K562 (cell line): ENCODE results near the gene TPO. TPM values are rescaled to one million over a fixed set of nuclear protein-coding genes. Genes with fewer than 3 reads are reported as not detected.

ENCODE experiments used
- ATAC-seq: fragments of 200-7000 bp; cut with Tn5 transposase; 3 replicates; pipeline ENCODE4 v1.9.1; 2020; ENCODE audit warnings: moderate library complexity
- BruUV-seq: library from RNA; stranded (reverse); fragments of 400-500 nt; replicated peaks from 2 replicates; lab custom pipeline; 2021; lab: Mats Ljungman, UMichigan
- CTCF ChIA-PET: fragments of 300-600 bp; formaldehyde crosslinking; extraction: SDS; loops from one replicate; lab custom pipeline; 2021; ENCODE audit warnings: low intra/inter-chr PET ratio; lab: Yijun Ruan, JAX
- POLR2A ChIA-PET: fragments of 300-600, 350-650 bp; sonication (Branson Sonifier 250); formaldehyde crosslinking; extraction: SDS; loops from one replicate; lab custom pipeline; 2021; ENCODE audit warnings: antibody characterized with exemption, inconsistent platforms; lab: Yijun Ruan, JAX
- DNase-seq, 4 experiments: peaks; one replicate each; pipeline versions ENCODE4 v3.0.0 to v3.0.0-alpha.2; 2011 to 2018; ENCODE audit warnings: low spot score in 3 of 4, mixed read lengths in 3 of 4; ENCODE audit errors: extremely low read depth in 1 of 4
- FAIRE-seq: peaks from 2 replicates; lab custom pipeline; 2011; peaks lifted over from hg19 to GRCh38; lab: Jason Lieb, UNC
- H2AFZ ChIP-seq: 2 replicates; pipeline ENCODE4 v1.6.0; 2011; ENCODE audit warnings: low read depth, low read length, control low read depth, inconsistent platforms
- H3K27ac ChIP-seq: fragments of 200-600 bp; 3 replicates; pipeline ENCODE4 v1.8.0; 2011; ENCODE audit warnings: low read depth, mild to moderate bottlenecking, control low read depth, inconsistent platforms, low read length, moderate library complexity, mixed read lengths; ENCODE audit errors: extremely low read depth
- H3K27me3 ChIP-seq, 2 experiments: fragments of 300-600 bp in 1 of 2; 2 replicates in 1 of 2; 3 replicates in 1 of 2; pipeline versions ENCODE4 v1.6.0 to v1.8.0; 2011; ENCODE audit warnings: inconsistent platforms in 2 of 2, low read length in 2 of 2, mild to moderate bottlenecking in 1 of 2, mixed read lengths in 1 of 2, moderate library complexity in 1 of 2; ENCODE audit not compliant: control insufficient read depth in 2 of 2, insufficient read depth in 2 of 2
- H3K36me3 ChIP-seq: fragments of 300-600 bp; 3 replicates; pipeline ENCODE4 v1.8.0; 2011; ENCODE audit warnings: mild to moderate bottlenecking, low read length, inconsistent platforms; ENCODE audit not compliant: control insufficient read depth, insufficient read depth
- H3K4me1 ChIP-seq, 2 experiments: fragments of 200-600 bp in 1 of 2; replicated peaks in 1 of 2; 2 replicates in 1 of 2; 3 replicates in 1 of 2; pipeline versions ENCODE4 v1.5.1 to v1.8.0; 2011; ENCODE audit warnings: inconsistent platforms in 2 of 2, low read length in 2 of 2, mild to moderate bottlenecking in 1 of 2, mixed read lengths in 1 of 2, moderate library complexity in 1 of 2; ENCODE audit not compliant: control insufficient read depth in 2 of 2, insufficient read depth in 2 of 2
- H3K4me2 ChIP-seq: 2 replicates; pipeline ENCODE4 v1.6.1; 2011; ENCODE audit warnings: low read length, control low read depth, inconsistent platforms, mixed read lengths; ENCODE audit not compliant: insufficient read depth
- H3K4me3 ChIP-seq: fragments of 200-600 bp; sonication (generic), shearing (Covaris generic); 2 replicates; pipeline ENCODE4 v1.5.1; 2016; ENCODE audit warnings: control low read depth, inconsistent platforms
- H3K79me2 ChIP-seq: fragments of 200-600 bp; 3 replicates; pipeline ENCODE4 v1.8.0; 2011; ENCODE audit warnings: low read length, inconsistent platforms; ENCODE audit not compliant: control insufficient read depth, insufficient read depth
- H3K9ac ChIP-seq, 2 experiments: 2 replicates each; pipeline versions ENCODE4 v1.6.0 to v1.6.1; 2011; ENCODE audit warnings: low read depth in 2 of 2, low read length in 2 of 2, control low read depth in 1 of 2, inconsistent platforms in 1 of 2, mild to moderate bottlenecking in 1 of 2, mixed read lengths in 1 of 2; ENCODE audit not compliant: insufficient read depth in 1 of 2
- H3K9me1 ChIP-seq: one replicate; pipeline ENCODE4 v1.6.0; 2011; ENCODE audit warnings: inconsistent platforms, mild to moderate bottlenecking, low read length, moderate library complexity; ENCODE audit not compliant: control insufficient read depth, insufficient read depth
- H3K9me3 ChIP-seq: replicated peaks from 2 replicates; pipeline ENCODE4 v1.5.1; 2011; ENCODE audit warnings: low read depth, low read length, inconsistent platforms; ENCODE audit not compliant: control insufficient read depth, insufficient read depth
- H4K20me1 ChIP-seq: replicated peaks from 2 replicates; pipeline ENCODE4 v1.6.1; 2011; ENCODE audit warnings: low read length, inconsistent platforms, mixed read lengths; ENCODE audit not compliant: control insufficient read depth, insufficient read depth
- CBX8 ChIP-seq: fragments of 200-600 bp; sonication (generic); IDR thresholded peaks from 2 replicates; pipeline ENCODE4 v1.6.1; 2012; ENCODE audit warnings: borderline replicate concordance, mixed run types, low read depth, mild to moderate bottlenecking, moderate library complexity, mixed read lengths, low read length, control low read depth, inconsistent platforms; ENCODE audit not compliant: poor library complexity, severe bottlenecking; ENCODE audit errors: extremely low read depth
- GATA2 ChIP-seq: sonication (generic); formaldehyde crosslinking; IDR thresholded peaks from 2 replicates; pipeline ENCODE4 v1.4.0; 2020; ENCODE audit warnings: mild to moderate bottlenecking, missing genetic modification reagents
- KAT7 ChIP-seq: sonication (generic); formaldehyde crosslinking; IDR thresholded peaks from 2 replicates; pipeline ENCODE4 v1.8.0; 2022; ENCODE audit warnings: missing genetic modification reagents, mild to moderate bottlenecking, borderline replicate concordance
- REST ChIP-seq, 2 experiments: fragments of 450-650 bp; formaldehyde crosslinking in 1 of 2; IDR thresholded peaks; 2 replicates each; pipeline versions ENCODE4 v1.4.0 to v1.6.1; 2014 to 2020; ENCODE audit warnings: mild to moderate bottlenecking in 2 of 2, borderline replicate concordance in 1 of 2, low read depth in 1 of 2
- ZBTB43 ChIP-seq: sonication (generic); formaldehyde crosslinking; IDR thresholded peaks from 2 replicates; pipeline ENCODE4 v1.8.0; 2023; ENCODE audit warnings: mild to moderate bottlenecking, missing genetic modification reagents
- ZFP91 ChIP-seq: sonication (generic); formaldehyde crosslinking; IDR thresholded peaks from 2 replicates; pipeline ENCODE4 v1.8.0; 2022; ENCODE audit warnings: mild to moderate bottlenecking, missing genetic modification reagents
- WGBS: fragments of 100-300 bp; shearing (Covaris generic); methylation state at CpG from one replicate; pipeline ENCODE4 v1.1.6; 2016; ENCODE audit warnings: low coverage, mixed read lengths; ENCODE audit not compliant: insufficient coverage; ENCODE audit errors: missing lambda C conversion rate; 5-methylcytosine and 5-hydroxymethylcytosine counted together
- in situ Hi-C: fragments of 300-500 bp; cut with MboI; formaldehyde crosslinking; loops from 4 replicates; pipeline ENCODE4 v1.15.0; 2018; ENCODE audit warnings: inconsistent platforms, mixed read lengths
- intact Hi-C: fragments of 100-400 bp; cut with micrococcal nuclease; formaldehyde crosslinking; loops from 2 replicates; pipeline ENCODE4 v1.14.2; 2022
- polyA plus RNA-seq, 8 experiments: library from polyadenylated mRNA; depleted of rRNA in 4 of 8; stranded (reverse) in 5 of 8; unstranded in 3 of 8; fragments of >200 nt; fragmentation: Nextera tagmentation in 2 of 8; fragmentation: Illumina TruSeq in 1 of 8; extraction: Ambion mirVana in 2 of 8; extraction: Trizol in 1 of 8; gene quantifications; 2 replicates each; pipeline versions ENCODE4 v1.2.1 to v1.2.3, GENCODE V29; 2011 to 2014; ENCODE audit warnings: inconsistent platforms in 1 of 8, missing spikeins in 1 of 8
- total RNA-seq, 7 experiments: library from RNA; depleted of rRNA in 6 of 7; stranded (reverse); fragments of >200 nt in 6 of 7; fragmentation: Illumina TruSeq in 2 of 7; extraction: Trizol in 2 of 7; gene quantifications; 2 replicates each; pipeline versions ENCODE4 v1.2.1 to v1.2.3, GENCODE V29; 2011 to 2021; ENCODE audit warnings: low replicate concordance in 1 of 7

TPO gene
- total and polyA plus RNA-seq, 9 of the 15 experiments (the other 6 are each of a cell fraction or from before 2014, with no cell fraction given): not detected

GRCh38 chr2:1518867-1519530 is 105.7 kb downstream of the TPO start:
- intact Hi-C loops (no loop called here), in situ Hi-C loops (no loop called here)
- Histone ChIP-seq H2AFZ (no peak overlapping the region), H3K36me3 (no peaks in the 10 kb centered on the region), H3K4me3 (no peak overlapping the region), H3K4me2 (no peak overlapping the region), H3K4me1 (no peaks in the 10 kb centered on the region), H3K9me3 (no peaks in the 10 kb centered on the region), H3K79me2 (no peaks in the 10 kb centered on the region), H3K27ac (no peak overlapping the region), H3K9me1 (no peaks in the 10 kb centered on the region), H3K27me3 (peaks cover 0 to 27% of the 10 kb centered on the region in 2 experiments; a peak in 2 of 5 replicates), H4K20me1 (no peaks in the 10 kb centered on the region), H3K9ac (no peak overlapping the region)
- ATAC-seq (no peak), FAIRE-seq (no peak), DNase-seq (no peak)
- 0% methylated on average over 10 of the region's 10 CpGs for WGBS
- POLR2A ChIA-PET: interaction anchor here (1.1 kb wide), 1 partner anchor 21 kb away, joined by 3 read pairs; no protein-coding TSS in a partner anchor
- no TSS peak for BruUV-seq
- CTCF ChIA-PET: no interaction called here
- TF ChIP-seq KAT7 (no peak), REST (IDR thresholded peaks at IDR 0.05; ENCODE audit: borderline replicate concordance) (no peak), REST (CRISPR knock-in tag; IDR thresholded peaks at IDR 0.05; ENCODE audit: low read depth) (no peak), CBX8 (no peak), ZFP91 (CRISPR knock-in tag) (no peak), ZBTB43 (CRISPR knock-in tag) (no peak), GATA2 (CRISPR knock-in tag) (no peak)
